IMR-90 (cell line): ENCODE results near the gene TMEM213. TPM values are rescaled to one million over a fixed set of nuclear protein-coding genes. Genes with fewer than 3 reads are reported as not detected.

Source experiments
- ATAC-seq: fragments of 200-7000 bp; cut with Tn5 transposase; 2 replicates; pipeline ENCODE4 v1.9.1; 2020; ENCODE audit warnings: low read depth, mild to moderate bottlenecking, moderate library complexity
- BruUV-seq: library from RNA; stranded (reverse); fragments of 400-500 nt; replicated peaks from 2 replicates; lab custom pipeline; 2021; lab: Mats Ljungman, UMichigan
- CTCF ChIA-PET: fragments of 300-600 bp; formaldehyde crosslinking; extraction: SDS; loops from one replicate; lab custom pipeline; 2021; ENCODE audit warnings: antibody characterized with exemption; lab: Yijun Ruan, JAX
- POLR2A ChIA-PET: fragments of 300-600 bp; sonication (Branson Sonifier 250); formaldehyde crosslinking; loops from one replicate; lab custom pipeline; 2022; ENCODE audit warnings: antibody characterized with exemption; ENCODE audit not compliant: unreplicated experiment; lab: Charles Lee
- DNase-seq: peaks from one replicate; pipeline ENCODE4 v3.0.0; 2013
- H2AFZ ChIP-seq: replicated peaks from 2 replicates; pipeline ENCODE3; 2013; ENCODE audit warnings: low read length, mild to moderate bottlenecking; ENCODE audit not compliant: poor library complexity
- H2AK5ac ChIP-seq: 2 replicates; pipeline ENCODE4 v1.6.1; 2013; ENCODE audit warnings: low read depth, low read length, inconsistent platforms
- H2AK9ac ChIP-seq: replicated peaks from 2 replicates; pipeline ENCODE3; 2013; ENCODE audit warnings: mild to moderate bottlenecking, low read depth, low read length, moderate library complexity; ENCODE audit not compliant: poor library complexity
- H2BK120ac ChIP-seq: 2 replicates; pipeline ENCODE4 v1.6.1; 2013; ENCODE audit warnings: low read depth, low read length, inconsistent platforms
- H2BK15ac ChIP-seq: 3 replicates; pipeline ENCODE4 v1.6.1; 2013; ENCODE audit warnings: low read depth, low read length, inconsistent platforms
- H2BK20ac ChIP-seq: 2 replicates; pipeline ENCODE4 v1.6.1; 2013; ENCODE audit warnings: low read depth, mild to moderate bottlenecking, inconsistent platforms, low read length, moderate library complexity
- H2BK5ac ChIP-seq: 2 replicates; pipeline ENCODE4 v1.6.1; 2013; ENCODE audit warnings: mild to moderate bottlenecking, low read depth, low read length, inconsistent platforms; ENCODE audit not compliant: poor library complexity, severe bottlenecking
- H3K14ac ChIP-seq: replicated peaks from 2 replicates; pipeline ENCODE4 v1.6.1; 2013; ENCODE audit warnings: low read depth, low read length, inconsistent platforms
- H3K18ac ChIP-seq: 2 replicates; pipeline ENCODE4 v1.6.1; 2013; ENCODE audit warnings: low read depth, low read length, control low read depth
- H3K23ac ChIP-seq: 2 replicates; pipeline ENCODE4 v1.6.1; 2013; ENCODE audit warnings: low read depth, low read length, inconsistent platforms
- H3K27ac ChIP-seq: 2 replicates; pipeline ENCODE4 v1.5.1; 2013; ENCODE audit warnings: mild to moderate bottlenecking, control low read depth, low read length; ENCODE audit not compliant: insufficient read depth
- H3K27me3 ChIP-seq: 2 replicates; pipeline ENCODE4 v1.6.1; 2013; ENCODE audit warnings: low read length; ENCODE audit not compliant: control insufficient read depth, insufficient read depth
- H3K36me3 ChIP-seq: 2 replicates; pipeline ENCODE4 v1.6.1; 2013; ENCODE audit warnings: low read length, mixed read lengths; ENCODE audit not compliant: control insufficient read depth, insufficient read depth
- H3K4ac ChIP-seq: 2 replicates; pipeline ENCODE4 v1.6.1; 2013; ENCODE audit warnings: low read depth, low read length, inconsistent platforms
- H3K4me1 ChIP-seq: 2 replicates; pipeline ENCODE4 v1.6.1; 2013; ENCODE audit warnings: low read length, mixed read lengths; ENCODE audit not compliant: control insufficient read depth, insufficient read depth
- H3K4me2 ChIP-seq: 2 replicates; pipeline ENCODE4 v1.6.1; 2013; ENCODE audit warnings: low read depth, mild to moderate bottlenecking, control low read depth, low read length, moderate library complexity
- H3K4me3 ChIP-seq: 2 replicates; pipeline ENCODE4 v1.5.1; 2013; ENCODE audit warnings: low read depth, mild to moderate bottlenecking, control low read depth, low read length, moderate library complexity; ENCODE audit not compliant: insufficient read depth
- H3K56ac ChIP-seq: 2 replicates; pipeline ENCODE4 v1.6.1; 2013; ENCODE audit warnings: low read length, inconsistent platforms; ENCODE audit not compliant: insufficient read depth; ENCODE audit errors: extremely low read depth
- H3K79me1 ChIP-seq, 2 experiments: 2 replicates each; pipeline ENCODE4 v1.6.1; 2013; ENCODE audit warnings: low read length in 2 of 2, inconsistent platforms in 1 of 2, low read depth in 1 of 2
- H3K9ac ChIP-seq: 2 replicates; pipeline ENCODE4 v1.6.1; 2013; ENCODE audit warnings: low read depth, low read length, control low read depth
- H3K9me1 ChIP-seq: 2 replicates; pipeline ENCODE4 v1.6.1; 2013; ENCODE audit warnings: low read length, inconsistent platforms; ENCODE audit not compliant: insufficient read depth
- H3K9me3 ChIP-seq: 2 replicates; pipeline ENCODE4 v1.6.1; 2013; ENCODE audit warnings: low read length; ENCODE audit not compliant: control insufficient read depth, insufficient read depth
- H4K20me1 ChIP-seq: 2 replicates; pipeline ENCODE4 v1.6.1; 2013; ENCODE audit warnings: low read length, inconsistent platforms; ENCODE audit not compliant: insufficient read depth
- H4K5ac ChIP-seq: 2 replicates; pipeline ENCODE4 v1.6.1; 2013; ENCODE audit warnings: mild to moderate bottlenecking, low read depth, low read length, control low read depth
- H4K8ac ChIP-seq, 2 experiments: 2 replicates each; pipeline ENCODE4 v1.6.1; 2013; ENCODE audit warnings: low read depth in 2 of 2, low read length in 2 of 2, control low read depth in 1 of 2, inconsistent platforms in 1 of 2
- H4K91ac ChIP-seq: 2 replicates; pipeline ENCODE4 v1.6.1; 2013; ENCODE audit warnings: low read depth, low read length, inconsistent platforms; ENCODE audit not compliant: insufficient read depth
- BHLHE40 ChIP-seq: fragments of 150-350 bp; IDR thresholded peaks from 2 replicates; pipeline ENCODE4 v1.6.1; 2016; ENCODE audit warnings: mild to moderate bottlenecking, low read depth, low read length
- MAFK ChIP-seq: IDR thresholded peaks from 2 replicates; pipeline ENCODE4 v1.6.1; 2012; ENCODE audit warnings: low read depth, low read length, improper control_type of control experiment
- MAZ ChIP-seq: IDR thresholded peaks from 2 replicates; pipeline ENCODE4 v1.6.1; 2012; ENCODE audit warnings: low read depth, mild to moderate bottlenecking, low read length, improper control_type of control experiment, moderate library complexity, borderline replicate concordance
- RAD21 ChIP-seq: IDR thresholded peaks from 2 replicates; pipeline ENCODE4 v1.6.1; 2012; ENCODE audit warnings: low read length, improper control_type of control experiment
- RCOR1 ChIP-seq: IDR thresholded peaks from 2 replicates; pipeline ENCODE4 v1.6.1; 2012; ENCODE audit warnings: mild to moderate bottlenecking, low read length, improper control_type of control experiment; ENCODE audit not compliant: insufficient replicate concordance
- WGBS, 2 experiments: methylation state at CpG; one replicate each; pipeline versions ENCODE4 v1.1.5 to v1.1.7; 2013; ENCODE audit warnings: missing lambda C conversion rate in 2 of 2; ENCODE audit not compliant: insufficient read length in 1 of 2; ENCODE audit errors: extremely low coverage in 2 of 2; 5-methylcytosine and 5-hydroxymethylcytosine counted together
- dilution Hi-C: fragments of 300-500 bp; cut with HindIII; formaldehyde crosslinking; loops from one replicate; pipeline ENCODE4 v1.14.3; 2018; ENCODE audit warnings: low sequenced_read_pairs; ENCODE audit not compliant: unreplicated experiment
- in situ Hi-C: fragments of 300-500 bp; cut with MboI; formaldehyde crosslinking; loops from 3 replicates; pipeline ENCODE4 v1.14.3; 2019; ENCODE audit warnings: low sequenced_read_pairs, inconsistent platforms, mixed read lengths
- intact Hi-C: fragments of 100-400 bp; cut with micrococcal nuclease; formaldehyde crosslinking; loops from 2 replicates; pipeline ENCODE4 v1.10.0; 2022
- polyA plus RNA-seq, 3 experiments: library from polyadenylated mRNA; depleted of rRNA; stranded (reverse); fragments of >200 nt; gene quantifications; 2 replicates each; pipeline ENCODE4 v1.2.3, GENCODE V29; 2012; ENCODE audit warnings: low replicate concordance in 1 of 3
- total RNA-seq: library from RNA; depleted of rRNA; stranded (reverse); fragments of >200 nt; gene quantifications from 2 replicates; pipeline ENCODE4 v1.2.3, GENCODE V29; 2012
- TF ChIP-seq, protein P1 (sequence below): fragments of 150-350 bp; IDR thresholded peaks from 2 replicates; pipeline ENCODE4 v1.6.1; 2016; ENCODE audit warnings: low read depth, mild to moderate bottlenecking, low read length, moderate library complexity, borderline replicate concordance

TMEM213 gene
- total and polyA plus RNA-seq, 2 of the 4 experiments (the other 2 are of a cell fraction), result not detected

DNA sequence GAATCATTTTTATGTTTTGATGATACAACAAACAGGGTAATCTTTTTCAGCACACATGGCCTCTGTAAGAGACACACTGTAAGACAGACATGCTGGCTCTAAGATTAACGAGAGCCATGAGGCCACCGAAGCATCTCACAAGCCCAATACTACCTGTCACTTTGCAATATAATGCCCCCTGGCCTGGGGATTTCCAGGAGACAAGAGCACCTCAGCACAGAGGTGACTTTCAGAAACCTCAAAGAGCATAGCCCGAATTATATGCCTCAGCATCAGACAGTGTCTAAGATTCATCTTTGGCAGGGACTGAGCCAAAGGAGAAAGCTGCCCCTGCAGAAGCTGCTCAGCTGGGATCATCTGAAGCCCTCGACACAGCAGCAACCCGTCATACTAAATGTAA, 44.2 kb upstream of the TMEM213 start:
- Histone ChIP-seq H2AFZ (no peak overlapping the region), H2BK5ac (no peak overlapping the region), H3K9ac (no peak overlapping the region), H4K8ac (no peak overlapping the region), H2BK15ac (no peak overlapping the region), H3K18ac (no peak overlapping the region), H4K20me1 (no peaks in the 10 kb centered on the region), H2AK9ac (no peak overlapping the region), H3K23ac (no peak overlapping the region), H2BK20ac (no peak overlapping the region), H3K79me1 (no peaks in the 10 kb centered on the region), H2AK5ac (no peak overlapping the region), H3K4me2 (no peak overlapping the region), H3K4me1 (no peaks in the 10 kb centered on the region), H3K36me3 (no peaks in the 10 kb centered on the region), H3K9me3 (no peaks in the 10 kb centered on the region), H3K4me3 (no peak overlapping the region), H2BK120ac (no peak overlapping the region), H3K4ac (no peak overlapping the region), H4K5ac (no peak overlapping the region), H3K27ac (no peak overlapping the region), H4K91ac (no peak overlapping the region), H3K27me3 (peaks cover 8% of the 10 kb centered on the region), H3K14ac (no peak overlapping the region), H3K9me1 (no peaks in the 10 kb centered on the region), H3K56ac (no peak overlapping the region)
- intact Hi-C loops (no loop called here), in situ Hi-C loops (no loop called here), dilution Hi-C loops (no loop called here)
- ChIA-PET CTCF (no interaction called here), POLR2A (no interaction called here)
- ATAC-seq (no peak), DNase-seq (no peak)
- WGBS, 2 experiments, result 71% methylated on average over 1 of the region's 5 CpGs; no CpG with 5 or more reads in 1 of the 2 experiments
- BruUV-seq, result no TSS peak
- no peak for TF ChIP-seq RCOR1
- no peak for TF ChIP-seq BHLHE40
- TF ChIP-seq MAZ, result no peak
- TF ChIP-seq MAFK, result no peak
- TF ChIP-seq, protein P1, sequence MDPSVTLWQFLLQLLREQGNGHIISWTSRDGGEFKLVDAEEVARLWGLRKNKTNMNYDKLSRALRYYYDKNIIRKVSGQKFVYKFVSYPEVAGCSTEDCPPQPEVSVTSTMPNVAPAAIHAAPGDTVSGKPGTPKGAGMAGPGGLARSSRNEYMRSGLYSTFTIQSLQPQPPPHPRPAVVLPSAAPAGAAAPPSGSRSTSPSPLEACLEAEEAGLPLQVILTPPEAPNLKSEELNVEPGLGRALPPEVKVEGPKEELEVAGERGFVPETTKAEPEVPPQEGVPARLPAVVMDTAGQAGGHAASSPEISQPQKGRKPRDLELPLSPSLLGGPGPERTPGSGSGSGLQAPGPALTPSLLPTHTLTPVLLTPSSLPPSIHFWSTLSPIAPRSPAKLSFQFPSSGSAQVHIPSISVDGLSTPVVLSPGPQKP, result no peak
- no peak for TF ChIP-seq RAD21
